ENCODE data around the gene ABCC12.
"Not testable (repeated sequence)": the region's sequence is repeated elsewhere in the genome, so short reads cannot be mapped to it uniquely, and the experiment has no call there.

Gene ABCC12

DNA sequence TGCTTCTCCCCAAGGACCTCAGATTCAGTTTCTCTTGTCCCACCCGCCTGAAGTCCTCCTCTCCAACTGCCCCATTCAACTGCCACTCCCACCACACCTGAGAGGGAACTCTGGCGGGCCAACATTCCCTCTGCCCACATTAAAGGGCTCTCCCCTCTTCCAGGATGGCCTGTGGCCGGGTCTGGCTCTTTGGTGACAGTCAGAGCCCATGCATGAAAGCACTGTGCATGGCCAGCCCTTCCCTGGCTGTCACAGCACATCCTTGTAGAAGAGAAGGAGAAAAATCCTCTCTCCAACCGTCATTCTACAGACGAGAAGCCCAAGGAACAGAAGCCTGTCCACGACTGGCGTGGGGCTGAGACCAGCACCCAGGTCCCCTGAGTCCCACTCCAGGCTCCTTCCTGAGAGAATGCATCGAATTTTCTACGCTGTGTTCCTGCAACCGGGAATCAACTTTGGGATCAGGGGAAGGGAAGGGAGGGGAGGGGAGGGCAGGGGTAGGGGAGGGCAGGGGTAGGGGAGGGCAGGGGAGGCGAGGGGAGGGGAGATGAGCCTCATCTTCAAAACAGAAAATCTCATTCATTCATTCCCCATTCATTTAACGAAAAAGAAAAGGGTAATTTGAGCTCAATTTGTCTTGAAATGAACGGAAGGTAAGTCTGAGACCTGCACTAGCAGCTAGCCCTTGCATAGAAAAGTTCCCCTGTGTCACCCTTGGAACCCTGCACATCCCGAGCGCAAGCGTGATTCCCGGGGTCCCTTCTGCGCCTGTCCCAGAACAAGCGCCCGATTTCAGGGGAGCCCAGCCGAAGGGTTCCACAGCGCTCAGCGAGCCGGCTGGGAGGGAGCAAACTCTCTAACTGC lies at the start of gene ABCC12:
Gene ABCC12, minus strand, starts transcription at position 68 of the 864 bp plus-strand sequence. CDS start 9,569 bp downstream, outside the sequence.
- no peak for TF ChIP-seq ZNF274 (IDR thresholded peaks at IDR 0.05; ENCODE audit: low read depth, low read length)
- no peak within 1 kb of the TSS; the same call in 1 of the 2 replicates for H3K4me3 ChIP-seq (ENCODE audit: low read length)

DNA sequence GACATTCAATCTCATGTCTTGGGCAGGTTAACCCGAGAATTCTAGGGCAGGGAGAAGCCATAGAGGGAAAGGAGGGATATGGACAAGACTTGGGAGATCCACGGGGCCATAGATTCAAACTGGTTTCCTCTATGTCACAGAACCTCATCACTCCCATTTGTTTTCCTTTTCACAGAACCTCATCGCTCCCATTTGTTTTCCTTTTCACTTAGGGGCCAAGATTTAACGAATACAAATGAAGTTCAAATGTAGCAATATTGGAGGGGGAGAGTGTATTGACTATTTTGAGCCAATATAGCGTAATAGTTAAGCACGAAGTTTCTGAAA lies 49.0 kb upstream of the ABCC12 start:
- TF ChIP-seq ZNF274 (IDR thresholded peaks at IDR 0.05; ENCODE audit: low read depth, low read length): no peak
- no peak overlapping the region for H3K4me3 ChIP-seq (ENCODE audit: low read length)

DNA sequence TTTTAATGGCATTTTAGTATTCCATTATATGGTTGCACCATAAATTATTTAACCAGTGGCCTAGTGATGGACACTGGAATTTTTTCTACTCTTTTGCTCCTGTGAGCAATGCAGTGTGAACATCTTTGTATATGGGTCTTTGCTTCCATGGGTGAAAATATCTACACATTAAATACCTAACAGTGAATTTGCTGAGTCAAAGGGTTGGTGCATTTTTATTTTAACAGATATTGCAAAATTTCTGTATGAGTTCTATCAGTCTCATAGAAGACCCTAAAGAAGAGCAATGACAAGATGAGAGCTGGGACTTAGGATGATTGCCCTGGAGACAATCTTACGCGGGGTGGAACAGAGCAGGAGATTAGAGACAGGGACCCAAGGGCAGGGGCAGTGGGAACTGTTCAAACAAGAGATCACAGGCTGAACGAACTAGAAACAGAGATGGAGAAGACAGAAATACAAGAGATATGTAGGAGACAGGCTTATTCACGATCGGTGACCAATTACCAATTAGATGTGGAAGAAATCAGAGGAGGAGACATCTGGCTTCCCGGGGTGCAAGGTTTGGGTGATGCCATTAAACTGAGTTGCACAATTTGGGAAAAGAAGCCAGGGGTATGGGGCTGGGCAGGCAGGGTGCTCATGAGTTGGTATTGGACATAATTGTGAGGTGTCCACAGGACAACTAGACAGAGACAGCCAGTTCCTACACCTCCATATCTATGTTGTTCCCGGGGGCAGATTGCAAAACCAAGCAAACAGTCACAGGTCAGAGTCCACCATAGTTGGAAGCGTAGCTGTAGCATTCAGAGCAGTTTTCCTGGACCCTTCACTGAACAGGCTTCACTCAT lies 48.4 kb upstream of the ABCC12 start:
- no peak overlapping the region for H3K4me3 ChIP-seq (ENCODE audit: low read length)

DNA sequence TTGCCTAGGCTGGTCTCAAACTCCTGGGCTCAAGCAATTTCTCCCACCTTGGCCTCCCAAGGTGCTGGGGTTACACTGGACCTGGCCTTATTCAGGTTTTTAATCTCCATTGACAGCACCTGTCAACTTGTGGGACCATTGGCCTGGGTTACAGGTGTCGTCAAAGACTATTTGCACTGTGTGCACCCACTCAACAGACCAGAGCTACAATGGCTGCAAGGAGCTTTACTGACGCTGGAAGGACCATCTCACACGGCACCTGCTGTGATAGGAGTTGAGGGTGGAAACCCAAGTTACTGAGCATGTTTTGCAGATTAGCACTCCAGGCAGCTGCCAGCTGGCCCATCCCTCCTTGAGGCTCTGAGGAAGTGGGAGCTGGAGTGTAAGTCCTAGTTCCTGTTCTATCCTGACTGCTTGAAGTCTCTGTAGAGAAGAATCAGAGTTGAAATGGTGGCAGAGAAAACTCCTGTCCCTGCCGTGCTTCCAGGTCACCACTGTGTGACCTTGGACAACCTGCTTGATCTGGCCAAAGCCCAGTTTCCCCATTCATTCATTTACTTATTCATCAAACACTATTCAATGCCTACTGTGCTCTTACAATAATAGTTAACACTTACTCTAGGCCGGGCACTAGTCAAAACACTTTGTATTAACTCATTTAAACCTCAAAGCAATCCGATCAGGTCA lies 45.9 kb upstream of the ABCC12 start:
- no peak for TF ChIP-seq ZNF274 (IDR thresholded peaks at IDR 0.05; ENCODE audit: low read depth, low read length)
- no peak overlapping the region for H3K4me3 ChIP-seq (ENCODE audit: low read length)

More for the DNA sequence above, 48.4 kb upstream of the ABCC12 start:
- no peak for TF ChIP-seq ZNF274 (IDR thresholded peaks at IDR 0.05; ENCODE audit: low read depth, low read length)

DNA sequence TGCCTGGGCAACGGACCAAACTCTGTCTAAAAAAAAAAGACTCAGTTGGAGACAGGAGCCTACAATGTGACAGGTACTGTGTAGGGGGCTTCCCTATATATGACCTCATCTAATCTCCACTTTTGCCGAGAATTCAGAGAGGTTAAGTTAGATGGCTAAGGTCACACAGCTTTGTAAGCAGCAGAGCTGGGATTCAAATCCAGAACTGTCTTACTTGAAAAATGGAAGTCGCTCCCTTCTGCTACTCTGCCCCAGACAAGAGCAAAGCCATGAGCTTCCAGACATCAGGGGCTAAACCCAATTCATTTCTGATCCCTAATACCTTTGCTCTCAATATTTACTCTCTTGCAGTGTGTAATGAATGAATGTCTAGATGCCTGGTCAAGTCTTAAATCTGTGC lies 41.5 kb upstream of the ABCC12 start:
- no peak for TF ChIP-seq ZNF274 (IDR thresholded peaks at IDR 0.05; ENCODE audit: low read depth, low read length)
- H3K4me3 ChIP-seq (ENCODE audit: low read length): no peak overlapping the region

DNA sequence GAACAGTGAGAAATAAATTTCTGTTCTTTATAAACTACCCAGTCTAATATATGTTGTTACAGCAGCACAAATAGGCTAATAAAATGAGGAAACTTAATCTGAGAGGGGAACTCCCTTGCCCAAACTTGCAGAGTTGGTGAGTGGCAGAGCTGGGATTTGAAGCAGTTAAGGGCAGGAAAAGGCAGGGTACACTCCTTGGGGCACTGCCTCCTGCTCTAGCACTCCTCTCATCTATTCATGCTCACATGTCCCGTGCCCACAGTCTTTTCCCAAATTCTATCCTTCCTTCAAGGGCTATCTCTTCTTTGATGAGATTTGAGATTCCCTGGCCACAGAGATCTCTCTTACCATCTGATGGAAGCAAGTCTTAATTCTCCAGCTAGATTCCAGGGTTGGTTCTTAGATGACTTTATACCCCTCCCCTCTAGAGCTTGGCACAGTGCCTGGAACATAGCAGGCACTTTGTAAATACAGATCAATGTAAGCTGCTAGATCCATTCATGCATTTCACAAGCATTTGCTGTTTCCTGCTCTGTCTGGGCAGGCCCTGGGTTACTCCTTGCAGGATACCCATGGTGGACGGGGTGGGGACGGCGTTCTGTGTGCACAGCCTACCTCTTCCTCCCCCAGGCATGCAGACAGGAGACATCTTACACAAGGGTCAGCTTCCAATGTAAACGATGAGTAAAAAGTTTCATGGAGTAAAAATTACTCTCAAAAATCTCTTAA lies 39.2 kb upstream of the ABCC12 start:
- no peak overlapping the region for H3K4me3 ChIP-seq (ENCODE audit: low read length)
- no peak for TF ChIP-seq ZNF274 (IDR thresholded peaks at IDR 0.05; ENCODE audit: low read depth, low read length)

DNA sequence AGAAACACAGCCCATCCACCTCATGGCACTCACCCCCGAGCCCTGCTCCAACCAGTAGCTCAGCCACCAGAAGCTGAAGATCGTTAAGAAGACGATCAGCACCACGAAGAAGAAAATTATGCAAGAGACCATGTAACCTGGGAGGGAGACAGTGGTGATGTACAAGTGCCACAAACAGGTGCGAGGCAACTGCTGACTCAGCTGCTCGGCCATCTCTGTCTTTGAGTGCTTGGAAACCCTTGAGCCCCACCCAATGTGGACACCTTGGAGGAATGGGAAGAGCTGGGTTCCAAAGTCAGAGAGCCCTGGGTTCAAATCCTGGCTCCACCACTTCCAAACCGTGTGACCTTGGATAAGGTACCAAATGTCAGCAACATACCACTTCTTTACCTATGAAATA lies 38.1 kb upstream of the ABCC12 start:
- no peak for TF ChIP-seq ZNF274 (IDR thresholded peaks at IDR 0.05; ENCODE audit: low read depth, low read length)
- H3K4me3 ChIP-seq (ENCODE audit: low read length): no peak overlapping the region

DNA sequence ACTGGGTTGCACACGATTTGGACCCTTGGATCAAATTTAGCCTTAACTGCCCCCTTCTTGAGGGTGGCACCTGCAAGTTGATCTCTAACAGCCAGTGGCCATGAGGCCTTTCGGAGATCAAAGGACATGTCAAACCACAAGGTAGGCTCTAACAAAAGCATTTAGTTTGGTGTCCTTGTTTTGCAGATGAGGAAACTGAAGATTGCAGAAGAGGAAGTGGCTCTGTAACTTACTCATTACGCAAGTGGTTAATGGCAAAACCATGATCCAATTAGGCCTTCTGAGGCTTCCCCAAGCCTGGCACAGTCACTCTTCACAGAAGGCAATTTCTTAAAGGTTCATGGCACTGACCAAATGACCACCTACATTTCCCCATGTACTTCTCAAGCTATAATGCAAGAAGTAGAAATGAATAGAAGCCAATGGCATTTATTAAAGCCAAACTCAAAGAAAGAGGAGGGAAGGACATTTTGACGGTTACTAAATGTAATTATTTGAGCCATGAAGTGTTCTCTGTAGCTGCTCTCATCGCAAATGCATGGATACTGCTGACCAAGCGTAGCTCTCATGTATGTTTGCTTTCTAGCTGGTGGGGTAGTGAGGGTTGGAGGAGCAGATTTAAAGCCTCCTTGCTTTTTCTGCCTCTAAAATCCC lies 32.8 kb upstream of the ABCC12 start:
- H3K4me3 ChIP-seq (ENCODE audit: low read length): no peak overlapping the region
- TF ChIP-seq ZNF274 (IDR thresholded peaks at IDR 0.05; ENCODE audit: low read depth, low read length): no peak

DNA sequence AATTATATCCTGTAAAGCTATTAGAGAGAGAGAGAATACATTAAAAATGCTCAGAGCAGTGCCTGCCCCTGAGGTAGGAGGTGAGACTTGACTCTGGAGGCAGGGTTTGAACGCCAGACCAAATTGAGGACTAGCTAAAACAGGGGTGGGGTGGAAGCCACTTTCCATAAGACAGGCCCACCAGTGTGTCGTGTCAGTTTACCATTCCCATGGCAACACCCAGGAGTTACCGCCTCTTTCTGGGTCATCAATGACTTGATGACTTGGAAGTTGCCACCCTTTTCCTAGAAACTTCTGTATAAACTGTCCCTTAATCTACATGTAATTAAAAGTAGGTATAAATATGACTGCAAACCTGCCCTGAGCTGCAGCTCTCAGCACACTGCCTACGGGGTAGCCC lies 32.0 kb upstream of the ABCC12 start:
- no peak overlapping the region for H3K4me3 ChIP-seq (ENCODE audit: low read length)
- no peak for TF ChIP-seq ZNF274 (IDR thresholded peaks at IDR 0.05; ENCODE audit: low read depth, low read length)

DNA sequence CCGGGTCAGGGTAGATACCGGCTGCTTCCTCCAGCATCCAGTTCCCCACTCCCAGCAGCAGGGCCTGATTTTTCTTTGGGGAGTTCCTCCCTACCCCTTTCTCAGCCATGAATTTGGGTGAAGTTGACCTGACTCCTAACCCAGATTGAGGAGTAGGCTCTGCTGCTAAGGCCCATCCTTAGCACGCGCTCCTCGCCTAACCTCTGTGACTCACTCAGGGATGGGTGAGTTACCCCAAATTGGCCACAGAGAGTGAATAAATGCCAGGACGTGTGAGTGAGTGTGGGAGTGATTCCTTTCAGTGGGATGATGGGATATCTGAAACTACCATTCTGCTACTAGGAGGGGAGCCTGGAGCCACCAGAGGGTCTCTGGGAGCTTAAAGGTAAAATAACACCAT lies 28.9 kb upstream of the ABCC12 start:
- H3K4me3 ChIP-seq (ENCODE audit: low read length): no peak overlapping the region
- no peak for TF ChIP-seq ZNF274 (IDR thresholded peaks at IDR 0.05; ENCODE audit: low read depth, low read length)

DNA sequence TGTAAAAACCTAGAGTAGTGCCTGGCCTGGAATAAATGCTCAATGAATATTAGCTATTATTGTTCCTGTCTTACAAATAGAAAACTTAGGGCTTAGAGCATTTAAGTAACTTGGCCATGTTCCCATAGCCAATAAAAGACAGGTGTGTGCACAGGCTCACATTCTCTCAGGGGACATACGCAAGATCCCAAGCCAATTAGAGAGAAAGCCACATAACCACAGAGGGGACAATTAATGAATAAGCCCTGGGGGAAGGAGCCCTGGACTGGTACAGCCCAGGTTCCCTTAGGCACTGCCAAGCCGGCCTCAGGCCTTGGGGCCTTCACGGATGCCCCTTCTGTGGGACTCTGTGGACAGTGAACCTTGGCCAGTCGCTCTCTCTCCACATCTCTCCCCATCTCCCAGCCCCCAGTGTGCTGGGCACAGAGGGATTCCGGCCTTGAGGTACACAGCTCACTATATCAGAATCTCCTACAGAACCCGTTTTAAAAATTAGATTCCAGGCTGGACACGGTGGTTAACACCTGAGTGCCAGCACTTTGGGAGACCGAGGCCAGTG lies 27.3 kb upstream of the ABCC12 start:
- TF ChIP-seq ZNF274 (IDR thresholded peaks at IDR 0.05; ENCODE audit: low read depth, low read length): no peak
- no peak overlapping the region for H3K4me3 ChIP-seq (ENCODE audit: low read length)

DNA sequence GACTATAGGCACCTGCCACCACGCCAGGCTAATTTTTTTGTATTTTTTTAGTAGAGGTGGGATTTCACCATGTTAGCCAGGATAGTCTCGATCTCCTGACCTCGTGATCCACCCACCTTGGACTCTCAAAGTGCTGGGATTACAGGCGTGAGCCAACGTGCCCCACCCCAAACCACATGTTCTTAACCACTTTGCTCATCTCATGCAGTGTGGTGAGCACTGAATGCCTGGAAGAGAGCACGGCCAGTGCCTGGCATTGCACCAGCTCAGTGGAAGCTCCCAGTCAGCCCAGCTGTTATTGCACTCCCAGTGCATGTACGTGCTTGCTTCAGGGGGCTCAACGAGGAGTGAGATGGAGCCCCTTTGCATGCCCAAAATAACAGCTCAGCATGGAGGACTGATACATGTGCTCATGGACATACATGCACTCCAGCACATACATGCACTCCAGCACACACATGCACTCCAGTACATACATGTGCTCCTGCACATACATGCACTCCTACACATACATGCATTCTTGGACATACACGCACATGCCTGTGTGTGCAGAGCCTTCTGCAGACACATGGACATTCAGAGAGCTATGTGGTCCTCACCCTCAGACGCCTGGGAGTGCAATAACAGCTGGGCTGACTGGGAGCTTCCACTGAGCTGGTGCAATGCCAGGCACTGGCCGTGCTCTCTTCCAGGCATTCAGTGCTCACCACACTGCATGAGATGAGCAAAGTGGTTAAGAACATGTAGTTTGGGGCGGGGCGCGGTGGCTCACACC lies 26.1 kb upstream of the ABCC12 start:
- not testable (repeated sequence) for H3K4me3 ChIP-seq (ENCODE audit: low read length)

Measured in GM08714 (cell line).